Measurements from ENCODE around the gene DDN.

The DDN gene

GRCh38 chr12:49030119-49030518 lies 30.9 kb upstream of the DDN start:
- H3K27me3 ChIP-seq (replicated peaks; ENCODE audit: control insufficient read depth, insufficient read depth, low read length), result no peaks in the 10 kb centered on the region
- TF ChIP-seq, protein P1, sequence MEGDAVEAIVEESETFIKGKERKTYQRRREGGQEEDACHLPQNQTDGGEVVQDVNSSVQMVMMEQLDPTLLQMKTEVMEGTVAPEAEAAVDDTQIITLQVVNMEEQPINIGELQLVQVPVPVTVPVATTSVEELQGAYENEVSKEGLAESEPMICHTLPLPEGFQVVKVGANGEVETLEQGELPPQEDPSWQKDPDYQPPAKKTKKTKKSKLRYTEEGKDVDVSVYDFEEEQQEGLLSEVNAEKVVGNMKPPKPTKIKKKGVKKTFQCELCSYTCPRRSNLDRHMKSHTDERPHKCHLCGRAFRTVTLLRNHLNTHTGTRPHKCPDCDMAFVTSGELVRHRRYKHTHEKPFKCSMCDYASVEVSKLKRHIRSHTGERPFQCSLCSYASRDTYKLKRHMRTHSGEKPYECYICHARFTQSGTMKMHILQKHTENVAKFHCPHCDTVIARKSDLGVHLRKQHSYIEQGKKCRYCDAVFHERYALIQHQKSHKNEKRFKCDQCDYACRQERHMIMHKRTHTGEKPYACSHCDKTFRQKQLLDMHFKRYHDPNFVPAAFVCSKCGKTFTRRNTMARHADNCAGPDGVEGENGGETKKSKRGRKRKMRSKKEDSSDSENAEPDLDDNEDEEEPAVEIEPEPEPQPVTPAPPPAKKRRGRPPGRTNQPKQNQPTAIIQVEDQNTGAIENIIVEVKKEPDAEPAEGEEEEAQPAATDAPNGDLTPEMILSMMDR (IDR thresholded peaks at IDR 0.05; ENCODE audit: insufficient read depth, low read length, poor library complexity, severe bottlenecking), result no peak
- DNase-seq (ENCODE audit: extremely low read depth, insufficient read length), result no peak
- no peak overlapping the region for H3K4me3 ChIP-seq (replicated peaks; ENCODE audit: low read depth, low read length)
- H3K36me3 ChIP-seq (ENCODE audit: control insufficient read depth, insufficient read depth, low read length), result peaks cover 66% of the 10 kb centered on the region

DNA sequence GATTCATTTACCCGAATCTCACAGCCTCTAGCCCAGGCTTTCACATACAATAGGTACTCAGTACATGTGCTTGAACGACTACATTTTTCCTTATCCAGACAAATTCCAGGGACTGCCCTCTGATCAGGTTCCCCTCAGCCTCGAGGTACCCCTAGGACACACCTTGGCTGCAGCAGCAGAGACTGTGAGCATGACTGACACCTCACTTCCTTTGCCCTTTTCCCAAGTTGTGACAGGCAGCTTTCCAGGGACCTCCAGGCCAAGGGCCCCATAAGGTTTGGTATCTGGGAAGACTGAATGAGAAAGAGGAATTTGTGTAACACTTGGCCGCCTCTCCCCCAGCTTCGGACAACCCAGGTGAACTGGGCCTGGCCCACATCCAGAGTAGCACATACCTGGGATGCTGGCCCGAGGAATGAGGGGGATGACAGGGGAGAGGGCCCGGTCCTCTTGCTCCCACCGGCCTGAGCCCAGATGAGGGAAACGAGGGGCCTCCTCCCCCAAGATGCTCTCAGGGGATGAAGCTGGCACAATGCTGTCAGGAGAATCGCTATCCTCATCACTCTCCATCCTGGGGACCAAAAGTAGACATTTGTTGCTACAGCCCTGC lies 29.6 kb upstream of the DDN start:
- TF ChIP-seq, protein P1 (IDR thresholded peaks at IDR 0.05; ENCODE audit: insufficient read depth, low read length, poor library complexity, severe bottlenecking), result no peak
- H3K27me3 ChIP-seq (replicated peaks; ENCODE audit: control insufficient read depth, insufficient read depth, low read length), result no peaks in the 10 kb centered on the region
- DNase-seq (ENCODE audit: extremely low read depth, insufficient read length), result no peak
- no peak overlapping the region for H3K4me3 ChIP-seq (replicated peaks; ENCODE audit: low read depth, low read length)
- peaks cover 57% of the 10 kb centered on the region for H3K36me3 ChIP-seq (ENCODE audit: control insufficient read depth, insufficient read depth, low read length)

- DNase-seq (ENCODE audit: extremely low read depth, insufficient read length), result no peak
- Histone ChIP-seq H3K4me3 (replicated peaks; ENCODE audit: low read depth, low read length) (no peak overlapping the region), H3K27me3 (replicated peaks; ENCODE audit: control insufficient read depth, insufficient read depth, low read length) (no peaks in the 10 kb centered on the region), H3K36me3 (ENCODE audit: control insufficient read depth, insufficient read depth, low read length) (peaks cover 56% of the 10 kb centered on the region)
- TF ChIP-seq, protein P1 (IDR thresholded peaks at IDR 0.05; ENCODE audit: insufficient read depth, low read length, poor library complexity, severe bottlenecking), result no peak
Measured at GRCh38 chr12:49027846-49028555, 28.8 kb upstream of the DDN start.

DNA sequence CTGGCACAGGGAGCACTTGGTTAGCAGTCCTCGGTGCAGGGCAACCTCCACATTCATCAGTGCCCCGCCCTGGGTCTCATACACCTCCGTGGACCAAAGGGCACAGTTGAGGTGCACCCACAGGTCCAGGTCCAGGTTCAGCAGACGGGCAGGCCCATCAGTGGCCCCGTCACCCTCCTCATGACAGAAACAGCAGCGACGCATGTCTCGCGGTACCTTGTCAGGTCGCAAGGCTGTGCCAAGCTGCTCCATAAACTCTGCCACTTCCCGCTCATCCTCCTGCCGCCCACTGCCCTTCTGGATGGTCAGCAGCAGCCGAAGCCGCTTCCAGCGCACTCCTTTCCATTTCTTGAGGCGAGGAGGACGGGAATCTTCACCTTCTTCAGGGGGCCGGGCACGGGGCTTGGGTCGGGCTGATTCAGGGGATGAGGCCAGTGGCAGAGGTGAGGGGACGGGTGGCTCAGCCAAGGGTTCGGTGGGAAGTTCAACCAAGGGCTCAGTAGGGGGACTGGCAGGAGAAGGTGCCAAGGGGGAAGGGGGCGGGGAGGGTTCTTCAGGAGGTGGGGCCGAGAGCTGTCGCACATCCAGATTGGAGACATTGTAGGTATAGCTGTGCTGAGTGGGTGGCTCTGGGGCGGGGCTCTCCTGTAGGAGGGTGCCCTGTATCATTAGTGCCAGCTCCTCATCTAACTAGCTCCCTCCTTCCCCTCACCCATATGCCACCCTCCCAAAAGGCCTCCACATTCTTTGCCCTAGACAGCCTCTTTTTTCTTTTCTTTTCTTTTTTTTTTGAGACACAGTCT lies 27.7 kb upstream of the DDN start:
- TF ChIP-seq, protein P1 (IDR thresholded peaks at IDR 0.05; ENCODE audit: insufficient read depth, low read length, poor library complexity, severe bottlenecking), result no peak
- peaks cover 51% of the 10 kb centered on the region for H3K36me3 ChIP-seq (ENCODE audit: control insufficient read depth, insufficient read depth, low read length)
- no peak for DNase-seq (ENCODE audit: extremely low read depth, insufficient read length)

GRCh38 chr12:49026101-49026500 lies 26.9 kb upstream of the DDN start:
- peaks cover 49% of the 10 kb centered on the region for H3K36me3 ChIP-seq (ENCODE audit: control insufficient read depth, insufficient read depth, low read length)

More for the DNA sequence above, 27.7 kb upstream of the DDN start:
- no peaks in the 10 kb centered on the region for H3K27me3 ChIP-seq (replicated peaks; ENCODE audit: control insufficient read depth, insufficient read depth, low read length)
- no peak overlapping the region for H3K4me3 ChIP-seq (replicated peaks; ENCODE audit: low read depth, low read length)

More at GRCh38 chr12:49026101-49026500, 26.9 kb upstream of the DDN start:
- DNase-seq (ENCODE audit: extremely low read depth, insufficient read length), result no peak
- Histone ChIP-seq H3K4me3 (replicated peaks; ENCODE audit: low read depth, low read length) (no peak overlapping the region), H3K27me3 (replicated peaks; ENCODE audit: control insufficient read depth, insufficient read depth, low read length) (no peaks in the 10 kb centered on the region)
- TF ChIP-seq, protein P1 (IDR thresholded peaks at IDR 0.05; ENCODE audit: insufficient read depth, low read length, poor library complexity, severe bottlenecking), result no peak

Measured in GM06990 (cell line).